Endothelial cell of umbilical vein (primary cell): ENCODE data around the gene ZMYM4. TPM values are rescaled to one million over a fixed set of nuclear protein-coding genes. Genes with fewer than 3 reads are reported as not detected.

Experiments
- BruUV-seq: library from RNA; stranded (reverse); fragments of 400-500 nt; replicated peaks from 2 replicates; lab custom pipeline; 2021; lab: Mats Ljungman, UMichigan
- CTCF ChIA-PET: fragments of 300-600, 350-600 bp; sonication (Branson Sonifier 250); formaldehyde crosslinking; loops from one replicate; lab custom pipeline; 2021; ENCODE audit warnings: antibody characterized with exemption, inconsistent platforms; lab: Charles Lee
- POLR2A ChIA-PET: fragments of 300-600, 350-600 bp; sonication (Branson Sonifier 250); formaldehyde crosslinking; loops from one replicate; lab custom pipeline; 2021; ENCODE audit warnings: antibody characterized with exemption, inconsistent platforms; lab: Charles Lee
- DNase-seq: peaks from one replicate; pipeline ENCODE4 v3.0.0-alpha.2; 2011; ENCODE audit warnings: low read depth, low spot score
- FAIRE-seq: peaks from 2 replicates; lab custom pipeline; 2011; peaks lifted over from hg19 to GRCh38; lab: Jason Lieb, UNC
- H2AFZ ChIP-seq: 2 replicates; pipeline ENCODE4 v1.6.0; 2012; ENCODE audit warnings: low read depth, low read length, control low read depth, inconsistent platforms
- H3K27ac ChIP-seq: 2 replicates; pipeline ENCODE4 v1.5.1; 2011; ENCODE audit warnings: low read depth, mild to moderate bottlenecking, control low read depth, low read length, moderate library complexity; ENCODE audit not compliant: insufficient read depth
- H3K27me3 ChIP-seq, 2 experiments: 2 replicates each; pipeline versions ENCODE4 v1.6.0 to v1.6.1; 2011; ENCODE audit warnings: low read length in 2 of 2, mixed read lengths in 1 of 2; ENCODE audit not compliant: control insufficient read depth in 2 of 2, insufficient read depth in 2 of 2
- H3K36me3 ChIP-seq, 2 experiments: 2 replicates in 1 of 2; 3 replicates in 1 of 2; pipeline ENCODE4 v1.5.1; 2011; ENCODE audit warnings: low read length in 2 of 2, mild to moderate bottlenecking in 1 of 2, moderate library complexity in 1 of 2; ENCODE audit not compliant: control insufficient read depth in 2 of 2, insufficient read depth in 2 of 2; ENCODE audit errors: extremely low read depth in 1 of 2
- H3K4me1 ChIP-seq: 3 replicates; pipeline ENCODE4 v1.5.1; 2011; ENCODE audit warnings: mild to moderate bottlenecking, low read length; ENCODE audit not compliant: control insufficient read depth, insufficient read depth; ENCODE audit errors: extremely low read depth
- H3K4me2 ChIP-seq: 2 replicates; pipeline ENCODE4 v1.6.1; 2011; ENCODE audit warnings: low read length, control low read depth, mixed read lengths; ENCODE audit not compliant: insufficient read depth
- H3K4me3 ChIP-seq, 3 experiments: fragments of 200-600 bp in 1 of 3; sonication (generic), shearing (Covaris generic) in 1 of 3; replicated peaks in 1 of 3; 2 replicates each; pipeline ENCODE4 v1.5.1; 2011 to 2016; ENCODE audit warnings: control low read depth in 3 of 3, low read length in 3 of 3, mild to moderate bottlenecking in 2 of 3, inconsistent platforms in 1 of 3, low read depth in 1 of 3, moderate library complexity in 1 of 3; ENCODE audit not compliant: insufficient read depth in 1 of 3
- H3K79me2 ChIP-seq: 2 replicates; pipeline ENCODE4 v1.6.0; 2012; ENCODE audit warnings: low read length, inconsistent platforms; ENCODE audit not compliant: control insufficient read depth, insufficient read depth
- H3K9ac ChIP-seq: replicated peaks from 2 replicates; pipeline ENCODE3; 2011; ENCODE audit warnings: low read length, control low read depth; ENCODE audit not compliant: insufficient read depth; ENCODE audit errors: extremely low read depth
- H3K9me1 ChIP-seq: replicated peaks from 3 replicates; pipeline ENCODE4 v1.6.0; 2011; ENCODE audit warnings: mild to moderate bottlenecking, low read length; ENCODE audit not compliant: control insufficient read depth, insufficient read depth; ENCODE audit errors: extremely low read depth
- H3K9me3 ChIP-seq: replicated peaks from 2 replicates; pipeline ENCODE4 v1.5.1; 2012; ENCODE audit warnings: low read length, inconsistent platforms; ENCODE audit not compliant: control insufficient read depth, insufficient read depth
- H4K20me1 ChIP-seq: replicated peaks from 2 replicates; pipeline ENCODE3; 2011; ENCODE audit warnings: mild to moderate bottlenecking, low read length; ENCODE audit not compliant: control insufficient read depth, insufficient read depth; ENCODE audit errors: extremely low read depth
- EZH2 ChIP-seq: IDR thresholded peaks from 2 replicates; pipeline ENCODE4 v1.6.1; 2012; ENCODE audit warnings: borderline replicate concordance, low read depth, mild to moderate bottlenecking, moderate library complexity, low read length, inconsistent platforms; ENCODE audit not compliant: severe bottlenecking
- FOS ChIP-seq: IDR thresholded peaks from 2 replicates; pipeline ENCODE4 v1.6.1; 2011; ENCODE audit warnings: mild to moderate bottlenecking, low read length, moderate library complexity, borderline replicate concordance; ENCODE audit not compliant: insufficient read depth
- GATA2 ChIP-seq: IDR thresholded peaks from 2 replicates; pipeline ENCODE4 v1.7.0; 2011; ENCODE audit warnings: low read depth, mild to moderate bottlenecking, moderate library complexity, mixed read lengths, low read length; ENCODE audit not compliant: insufficient read length, insufficient read depth
- JUN ChIP-seq: IDR thresholded peaks from 2 replicates; pipeline ENCODE4 v1.6.1; 2011; ENCODE audit warnings: borderline replicate concordance, low read depth; ENCODE audit not compliant: insufficient read length, insufficient read depth
- MAX ChIP-seq: IDR thresholded peaks from 2 replicates; pipeline ENCODE4 v1.6.1; 2011; ENCODE audit not compliant: insufficient read depth, insufficient read length
- MYC ChIP-seq: IDR thresholded peaks from one replicate; pipeline ENCODE4 v1.6.1; 2011; ENCODE audit warnings: mild to moderate bottlenecking, low read depth, low read length
- POLR2A ChIP-seq: IDR thresholded peaks from 2 replicates; pipeline ENCODE4 v1.6.1; 2012; ENCODE audit warnings: low read depth, mild to moderate bottlenecking, control low read depth, low read length
- POLR2AphosphoS5 ChIP-seq: IDR thresholded peaks from 2 replicates; pipeline ENCODE4 v1.6.1; 2012; ENCODE audit warnings: low read depth, mild to moderate bottlenecking, control low read depth, low read length, moderate library complexity; ENCODE audit not compliant: insufficient read depth
- dilution Hi-C: fragments of 300-500 bp; cut with MboI; formaldehyde crosslinking; loops from one replicate; pipeline ENCODE4 v1.15.0; 2019; ENCODE audit warnings: low sequenced_read_pairs; ENCODE audit not compliant: extremely low pct_ligation_motif_present
- intact Hi-C: fragments of 100-400 bp; cut with micrococcal nuclease; formaldehyde crosslinking; loops from one replicate; pipeline ENCODE4 v1.10.0; 2022
- polyA plus RNA-seq, 4 experiments: library from polyadenylated mRNA; depleted of rRNA in 3 of 4; stranded (reverse) in 3 of 4; unstranded in 1 of 4; fragments of >200 nt; gene quantifications; 2 replicates each; pipeline versions ENCODE4 v1.2.1 to v1.2.3, GENCODE V29; 2011 to 2012; ENCODE audit warnings: missing spikeins in 1 of 4
- total RNA-seq: library from RNA; stranded (reverse); gene quantifications from 2 replicates; pipeline ENCODE4 v1.2.3, GENCODE V29; 2021
- TF ChIP-seq, protein P1 (sequence below), 2 donors: IDR thresholded peaks; 1 replicate in 1 of 2; 2 replicates in 1 of 2; pipeline ENCODE4 v1.5.1; 2011; ENCODE audit warnings: low read length in 2 of 2, mild to moderate bottlenecking in 2 of 2, moderate library complexity in 2 of 2, control low read depth in 1 of 2, inconsistent platforms in 1 of 2, low read depth in 1 of 2; ENCODE audit not compliant: insufficient read depth in 1 of 2; ENCODE audit errors: extremely low read depth in 1 of 2

ZMYM4 gene
- total and polyA plus RNA-seq, 2 donors (not counting 3 experiments of a cell fraction or from before 2014, with no cell fraction given): 15.3 to 65.0 TPM

- BruUV-seq: no TSS peak
- no peaks in the 10 kb centered on the region for H3K36me3 ChIP-seq
- H2AFZ ChIP-seq: no peak overlapping the region
- ChIA-PET CTCF (no interaction called here), POLR2A (no interaction called here)
- no peak overlapping the region for H3K4me3 ChIP-seq
- intact Hi-C loops (no loop called here), dilution Hi-C loops (no loop called here)
- peaks cover 5% of the 10 kb centered on the region for H3K4me1 ChIP-seq
- TF ChIP-seq POLR2AphosphoS5 (no peak), JUN (no peak), MAX (no peak), EZH2 (no peak), POLR2A (no peak), FOS (no peak), GATA2 (no peak), MYC (no peak)
- TF ChIP-seq, protein P1, sequence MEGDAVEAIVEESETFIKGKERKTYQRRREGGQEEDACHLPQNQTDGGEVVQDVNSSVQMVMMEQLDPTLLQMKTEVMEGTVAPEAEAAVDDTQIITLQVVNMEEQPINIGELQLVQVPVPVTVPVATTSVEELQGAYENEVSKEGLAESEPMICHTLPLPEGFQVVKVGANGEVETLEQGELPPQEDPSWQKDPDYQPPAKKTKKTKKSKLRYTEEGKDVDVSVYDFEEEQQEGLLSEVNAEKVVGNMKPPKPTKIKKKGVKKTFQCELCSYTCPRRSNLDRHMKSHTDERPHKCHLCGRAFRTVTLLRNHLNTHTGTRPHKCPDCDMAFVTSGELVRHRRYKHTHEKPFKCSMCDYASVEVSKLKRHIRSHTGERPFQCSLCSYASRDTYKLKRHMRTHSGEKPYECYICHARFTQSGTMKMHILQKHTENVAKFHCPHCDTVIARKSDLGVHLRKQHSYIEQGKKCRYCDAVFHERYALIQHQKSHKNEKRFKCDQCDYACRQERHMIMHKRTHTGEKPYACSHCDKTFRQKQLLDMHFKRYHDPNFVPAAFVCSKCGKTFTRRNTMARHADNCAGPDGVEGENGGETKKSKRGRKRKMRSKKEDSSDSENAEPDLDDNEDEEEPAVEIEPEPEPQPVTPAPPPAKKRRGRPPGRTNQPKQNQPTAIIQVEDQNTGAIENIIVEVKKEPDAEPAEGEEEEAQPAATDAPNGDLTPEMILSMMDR (IDR thresholded peaks at IDR 0.05; ENCODE audit: extremely low read depth in 1 of 2, insufficient read depth in 1 of 2, low read depth in 1 of 2, low read length in 2 of 2): no peak
- H3K9me3 ChIP-seq: no peaks in the 10 kb centered on the region
- H4K20me1 ChIP-seq: peaks cover 2% of the 10 kb centered on the region
- H3K9me1 ChIP-seq: no peaks in the 10 kb centered on the region
- H3K9ac ChIP-seq: no peak overlapping the region
- no peak overlapping the region for H3K4me2 ChIP-seq
- peaks cover 66% of the 10 kb centered on the region for H3K79me2 ChIP-seq
- H3K27ac ChIP-seq: no peak overlapping the region
- DNase-seq (no peak), FAIRE-seq (no peak)
- no peaks in the 10 kb centered on the region for H3K27me3 ChIP-seq
Observed at GRCh38 chr1:35270836-35271235, 2.3 kb downstream of the ZMYM4 start.
